SK-N-MC (cell line): ENCODE data around the gene TNFSF10.

Experiments
- EZH2 ChIP-seq: fragments of 200-600 bp; sonication (generic); IDR thresholded peaks from one replicate; pipeline ENCODE4 v1.6.1; 2017; ENCODE audit warnings: antibody characterized with exemption
- FOXP2 ChIP-seq: optimal IDR thresholded peaks from 2 replicates; pipeline ENCODE3; 2011; ENCODE audit warnings: mild to moderate bottlenecking, moderate library complexity; ENCODE audit not compliant: insufficient read depth; ENCODE audit errors: extremely low read length, control extremely low read depth
- POLR2AphosphoS5 ChIP-seq: IDR thresholded peaks from 2 replicates; pipeline ENCODE4 v1.6.1; 2012; ENCODE audit warnings: mild to moderate bottlenecking, low read depth, low read length, borderline replicate concordance

GRCh38 chr3:172551874-172552273 is 28.6 kb upstream of the TNFSF10 start:
- TF ChIP-seq POLR2AphosphoS5 = no peak
- no peak for TF ChIP-seq EZH2
- TF ChIP-seq FOXP2 = no peak
